ENCODE results near the gene DGAT2. TPM values are rescaled to one million over a fixed set of nuclear protein-coding genes. Genes with fewer than 3 reads are reported as not detected.

DGAT2 gene
- total RNA-seq, 1 experiment from 2014 or later = 1.6 TPM

DNA sequence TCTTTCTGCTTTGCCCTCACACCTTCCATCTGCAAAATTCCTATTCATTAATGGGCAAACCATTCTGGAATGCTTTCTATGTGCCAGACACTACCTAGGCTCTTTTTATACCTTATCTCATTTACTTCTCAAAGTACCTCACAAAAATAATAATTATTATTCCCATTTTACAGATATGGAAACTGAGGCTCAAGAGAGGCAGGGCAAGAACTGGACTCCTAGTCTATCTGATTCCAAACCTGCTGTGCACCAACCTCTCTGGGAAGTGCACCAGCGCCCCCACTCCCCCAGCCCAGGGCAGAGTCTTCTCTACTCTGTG lies 826 bp upstream of the DGAT2 start (continued):
- TF ChIP-seq, protein P1, sequence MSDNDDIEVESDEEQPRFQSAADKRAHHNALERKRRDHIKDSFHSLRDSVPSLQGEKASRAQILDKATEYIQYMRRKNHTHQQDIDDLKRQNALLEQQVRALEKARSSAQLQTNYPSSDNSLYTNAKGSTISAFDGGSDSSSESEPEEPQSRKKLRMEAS (CRISPR knock-in tag; IDR thresholded peaks at IDR 0.05) = no peak
- TF ChIP-seq ZNF396 (CRISPR knock-in tag; IDR thresholded peaks at IDR 0.05; ENCODE audit: borderline replicate concordance) (no peak), MYBL2 (CRISPR knock-in tag; IDR thresholded peaks at IDR 0.05) (no peak)
- TF ChIP-seq, protein P2, sequence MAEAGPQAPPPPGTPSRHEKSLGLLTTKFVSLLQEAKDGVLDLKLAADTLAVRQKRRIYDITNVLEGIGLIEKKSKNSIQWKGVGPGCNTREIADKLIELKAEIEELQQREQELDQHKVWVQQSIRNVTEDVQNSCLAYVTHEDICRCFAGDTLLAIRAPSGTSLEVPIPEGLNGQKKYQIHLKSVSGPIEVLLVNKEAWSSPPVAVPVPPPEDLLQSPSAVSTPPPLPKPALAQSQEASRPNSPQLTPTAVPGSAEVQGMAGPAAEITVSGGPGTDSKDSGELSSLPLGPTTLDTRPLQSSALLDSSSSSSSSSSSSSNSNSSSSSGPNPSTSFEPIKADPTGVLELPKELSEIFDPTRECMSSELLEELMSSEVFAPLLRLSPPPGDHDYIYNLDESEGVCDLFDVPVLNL (CRISPR knock-in tag; IDR thresholded peaks at IDR 0.05; ENCODE audit: borderline replicate concordance, low read depth) = no peak

DNA sequence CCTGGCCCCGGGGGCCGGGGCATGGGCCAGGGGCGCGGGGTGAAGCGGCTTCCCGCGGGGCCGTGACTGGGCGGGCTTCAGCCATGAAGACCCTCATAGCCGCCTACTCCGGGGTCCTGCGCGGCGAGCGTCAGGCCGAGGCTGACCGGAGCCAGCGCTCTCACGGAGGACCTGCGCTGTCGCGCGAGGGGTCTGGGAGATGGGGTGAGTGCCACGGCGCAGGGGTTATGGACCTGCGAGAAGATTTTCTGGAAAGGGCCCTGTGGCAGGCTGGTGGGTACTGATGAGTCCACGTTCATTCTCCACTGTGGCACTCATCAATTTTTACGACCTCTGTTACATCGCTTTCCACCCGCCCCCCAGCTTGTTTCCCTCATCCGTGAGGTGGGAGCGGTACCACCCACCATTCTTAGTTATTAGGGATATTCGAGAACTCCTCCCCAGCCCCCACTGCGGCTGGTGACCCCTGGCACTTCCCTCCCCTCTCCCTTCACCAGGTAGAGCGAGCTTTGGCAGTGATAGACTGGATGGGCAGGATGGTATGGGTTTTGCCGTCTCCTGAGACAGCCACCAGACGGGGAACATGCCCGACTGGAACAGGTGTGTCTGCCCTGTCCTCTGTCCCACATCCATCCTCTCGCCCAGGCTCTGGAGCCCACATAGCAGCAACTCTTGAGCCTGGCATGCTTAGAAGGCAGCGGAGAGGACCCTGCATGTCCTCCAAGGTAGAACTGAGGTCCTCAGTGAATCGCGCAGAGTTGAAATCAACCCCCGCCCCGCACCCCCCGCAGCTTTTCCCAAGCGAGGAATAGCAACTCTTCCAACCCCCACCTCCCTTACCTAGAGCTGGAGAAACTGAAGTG lies 562 bp downstream of the DGAT2 start:
- CTCF ChIA-PET = interaction anchor here (0.6 to 3.2 kb wide), 5 partner anchors 46 to 381 kb away, joined by 3 to 11 read pairs (median 6); no protein-coding TSS in a partner anchor
- POLR2A ChIA-PET = no interaction called here
- ATAC-seq (peak; percentile 36), DNase-seq (ENCODE audit: low spot score) (peak; percentile 32)
- no peaks in the 10 kb centered on the region for H3K9me3 Mint-ChIP-seq
- no peaks in the 10 kb centered on the region; the same call in 1 of the 2 replicates for H3K36me3 Mint-ChIP-seq
- H3K27ac Mint-ChIP-seq = no peak overlapping the region
- TF ChIP-seq SOX15 (CRISPR knock-in tag; IDR thresholded peaks at IDR 0.05) (no peak), ZNF317 (CRISPR knock-in tag; IDR thresholded peaks at IDR 0.05; ENCODE audit: borderline replicate concordance, low read depth) (0 out of 2 replicates have a peak, but pooled peaks have one; percentile 2), GABPB1 (CRISPR knock-in tag; IDR thresholded peaks at IDR 0.05) (no peak), MYBL2 (CRISPR knock-in tag; IDR thresholded peaks at IDR 0.05) (peak; percentile 3; the same call in 1 of the 2 replicates), NFYB (CRISPR knock-in tag; conservative IDR thresholded peaks at IDR 0.05; ENCODE audit: low read depth) (no peak), RELA (CRISPR knock-in tag; IDR thresholded peaks at IDR 0.05; ENCODE audit: borderline replicate concordance) (no peak)
- H3K27me3 Mint-ChIP-seq (ENCODE audit: low read depth) = peaks cover 71% of the 10 kb centered on the region
- peak overlapping the region; percentile 65 for H3K4me3 Mint-ChIP-seq
- H3K4me1 Mint-ChIP-seq = peaks cover 23% of the 10 kb centered on the region

DNA sequence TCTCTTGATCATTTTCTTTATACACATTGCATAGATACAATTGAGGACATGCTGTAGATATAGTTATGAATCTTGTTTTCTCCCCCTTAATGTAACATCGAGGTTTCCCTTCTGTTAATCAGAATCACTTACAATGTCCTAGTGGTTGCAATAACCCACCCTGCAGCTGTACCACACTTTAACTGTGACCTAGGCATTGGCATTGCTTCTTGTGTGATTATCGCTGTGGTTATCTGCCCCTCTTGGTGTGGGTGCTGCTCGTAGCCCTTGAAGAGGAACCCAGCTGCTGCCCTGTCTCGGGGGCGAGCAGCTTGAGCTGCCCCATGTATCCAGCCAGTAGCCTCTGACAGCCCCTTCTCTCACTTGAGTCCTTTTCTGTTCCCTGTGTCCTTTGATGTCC lies 1.5 kb downstream of the DGAT2 start:
- peaks cover 30% of the 10 kb centered on the region for H3K4me1 Mint-ChIP-seq
- ChIA-PET CTCF (interaction anchor here (0.6 to 3.2 kb wide), 5 partner anchors 47 to 382 kb away, joined by 3 to 11 read pairs (median 6); no protein-coding TSS in a partner anchor), POLR2A (no interaction called here)
- H3K36me3 Mint-ChIP-seq = no peaks in the 10 kb centered on the region; the same call in 1 of the 2 replicates
- H3K4me3 Mint-ChIP-seq = peak overlapping the region; percentile 65; the same call in 1 of the 2 replicates
- ATAC-seq = no peak
- DNase-seq (ENCODE audit: low spot score) = no peak
- H3K27me3 Mint-ChIP-seq (ENCODE audit: low read depth) = peaks cover 71% of the 10 kb centered on the region
- no peaks in the 10 kb centered on the region for H3K9me3 Mint-ChIP-seq
- TF ChIP-seq, protein P3, sequence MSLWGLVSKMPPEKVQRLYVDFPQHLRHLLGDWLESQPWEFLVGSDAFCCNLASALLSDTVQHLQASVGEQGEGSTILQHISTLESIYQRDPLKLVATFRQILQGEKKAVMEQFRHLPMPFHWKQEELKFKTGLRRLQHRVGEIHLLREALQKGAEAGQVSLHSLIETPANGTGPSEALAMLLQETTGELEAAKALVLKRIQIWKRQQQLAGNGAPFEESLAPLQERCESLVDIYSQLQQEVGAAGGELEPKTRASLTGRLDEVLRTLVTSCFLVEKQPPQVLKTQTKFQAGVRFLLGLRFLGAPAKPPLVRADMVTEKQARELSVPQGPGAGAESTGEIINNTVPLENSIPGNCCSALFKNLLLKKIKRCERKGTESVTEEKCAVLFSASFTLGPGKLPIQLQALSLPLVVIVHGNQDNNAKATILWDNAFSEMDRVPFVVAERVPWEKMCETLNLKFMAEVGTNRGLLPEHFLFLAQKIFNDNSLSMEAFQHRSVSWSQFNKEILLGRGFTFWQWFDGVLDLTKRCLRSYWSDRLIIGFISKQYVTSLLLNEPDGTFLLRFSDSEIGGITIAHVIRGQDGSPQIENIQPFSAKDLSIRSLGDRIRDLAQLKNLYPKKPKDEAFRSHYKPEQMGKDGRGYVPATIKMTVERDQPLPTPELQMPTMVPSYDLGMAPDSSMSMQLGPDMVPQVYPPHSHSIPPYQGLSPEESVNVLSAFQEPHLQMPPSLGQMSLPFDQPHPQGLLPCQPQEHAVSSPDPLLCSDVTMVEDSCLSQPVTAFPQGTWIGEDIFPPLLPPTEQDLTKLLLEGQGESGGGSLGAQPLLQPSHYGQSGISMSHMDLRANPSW (CRISPR knock-in tag; conservative IDR thresholded peaks at IDR 0.05; ENCODE audit: low read depth) = no peak
- TF ChIP-seq ZNF396 (CRISPR knock-in tag; IDR thresholded peaks at IDR 0.05; ENCODE audit: borderline replicate concordance) = no peak
- no peak for TF ChIP-seq OVOL2 (CRISPR knock-in tag; IDR thresholded peaks at IDR 0.05; ENCODE audit: borderline replicate concordance)
- TF ChIP-seq RELA (CRISPR knock-in tag; IDR thresholded peaks at IDR 0.05; ENCODE audit: borderline replicate concordance) = no peak
- no peak for TF ChIP-seq ELF4 (CRISPR knock-in tag; IDR thresholded peaks at IDR 0.05; ENCODE audit: low read depth)
- TF ChIP-seq, protein P4, sequence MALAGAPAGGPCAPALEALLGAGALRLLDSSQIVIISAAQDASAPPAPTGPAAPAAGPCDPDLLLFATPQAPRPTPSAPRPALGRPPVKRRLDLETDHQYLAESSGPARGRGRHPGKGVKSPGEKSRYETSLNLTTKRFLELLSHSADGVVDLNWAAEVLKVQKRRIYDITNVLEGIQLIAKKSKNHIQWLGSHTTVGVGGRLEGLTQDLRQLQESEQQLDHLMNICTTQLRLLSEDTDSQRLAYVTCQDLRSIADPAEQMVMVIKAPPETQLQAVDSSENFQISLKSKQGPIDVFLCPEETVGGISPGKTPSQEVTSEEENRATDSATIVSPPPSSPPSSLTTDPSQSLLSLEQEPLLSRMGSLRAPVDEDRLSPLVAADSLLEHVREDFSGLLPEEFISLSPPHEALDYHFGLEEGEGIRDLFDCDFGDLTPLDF (CRISPR knock-in tag; IDR thresholded peaks at IDR 0.05) = no peak
- TF ChIP-seq MXD4 (CRISPR knock-in tag; IDR thresholded peaks at IDR 0.05; ENCODE audit: borderline replicate concordance) = no peak
- no peak for TF ChIP-seq ZNF121 (CRISPR knock-in tag; IDR thresholded peaks at IDR 0.05)
- TF ChIP-seq ZNF416 (CRISPR knock-in tag; IDR thresholded peaks at IDR 0.05) = no peak
- TF ChIP-seq FOXK1 (CRISPR knock-in tag; IDR thresholded peaks at IDR 0.05) = no peak
- TF ChIP-seq ZNF671 (CRISPR knock-in tag; IDR thresholded peaks at IDR 0.05) = no peak
- no peak for TF ChIP-seq ZNF423 (CRISPR knock-in tag; IDR thresholded peaks at IDR 0.05)
- TF ChIP-seq, protein P5, sequence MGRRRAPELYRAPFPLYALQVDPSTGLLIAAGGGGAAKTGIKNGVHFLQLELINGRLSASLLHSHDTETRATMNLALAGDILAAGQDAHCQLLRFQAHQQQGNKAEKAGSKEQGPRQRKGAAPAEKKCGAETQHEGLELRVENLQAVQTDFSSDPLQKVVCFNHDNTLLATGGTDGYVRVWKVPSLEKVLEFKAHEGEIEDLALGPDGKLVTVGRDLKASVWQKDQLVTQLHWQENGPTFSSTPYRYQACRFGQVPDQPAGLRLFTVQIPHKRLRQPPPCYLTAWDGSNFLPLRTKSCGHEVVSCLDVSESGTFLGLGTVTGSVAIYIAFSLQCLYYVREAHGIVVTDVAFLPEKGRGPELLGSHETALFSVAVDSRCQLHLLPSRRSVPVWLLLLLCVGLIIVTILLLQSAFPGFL (CRISPR knock-in tag; IDR thresholded peaks at IDR 0.05; ENCODE audit: borderline replicate concordance) = no peak
- H3K27ac Mint-ChIP-seq = no peak overlapping the region

Data from WTC11 (cell line).